ENCODE results near the gene OAS2.
"Not testable (repeated sequence)": the region's sequence is repeated elsewhere in the genome, so short reads cannot be mapped to it uniquely, and the experiment has no call there.

The OAS2 gene

GRCh38 chr12:112987561-112987960 lies 9.2 kb downstream of the OAS2 start:
- DNase-seq = no peak

GRCh38 chr12:112988224-112988623 lies 9.9 kb downstream of the OAS2 start:
- DNase-seq = no peak

- DNase-seq = not testable (repeated sequence)
Measured at GRCh38 chr12:112988823-112989385, 10.6 kb downstream of the OAS2 start.

DNA sequence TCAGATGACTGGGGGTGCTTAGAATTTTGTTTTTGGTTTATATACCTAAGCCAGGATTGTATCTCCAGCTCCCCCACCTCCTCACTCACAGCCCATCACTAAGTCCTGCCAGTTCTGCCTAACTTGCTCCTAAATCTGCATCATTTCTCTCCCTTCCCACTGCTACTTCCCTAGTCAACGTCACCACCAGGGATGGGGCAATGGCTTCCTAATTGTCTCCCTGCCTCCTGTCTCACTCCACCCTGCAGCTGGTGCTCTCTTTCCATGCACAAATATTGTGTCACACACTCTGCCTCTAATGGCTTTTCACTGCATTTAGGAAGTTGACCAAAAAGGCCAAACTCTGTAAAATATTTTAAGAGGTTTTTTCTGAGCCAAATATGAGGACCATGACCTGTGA lies 11.5 kb downstream of the OAS2 start:
- no peak for DNase-seq

DNA sequence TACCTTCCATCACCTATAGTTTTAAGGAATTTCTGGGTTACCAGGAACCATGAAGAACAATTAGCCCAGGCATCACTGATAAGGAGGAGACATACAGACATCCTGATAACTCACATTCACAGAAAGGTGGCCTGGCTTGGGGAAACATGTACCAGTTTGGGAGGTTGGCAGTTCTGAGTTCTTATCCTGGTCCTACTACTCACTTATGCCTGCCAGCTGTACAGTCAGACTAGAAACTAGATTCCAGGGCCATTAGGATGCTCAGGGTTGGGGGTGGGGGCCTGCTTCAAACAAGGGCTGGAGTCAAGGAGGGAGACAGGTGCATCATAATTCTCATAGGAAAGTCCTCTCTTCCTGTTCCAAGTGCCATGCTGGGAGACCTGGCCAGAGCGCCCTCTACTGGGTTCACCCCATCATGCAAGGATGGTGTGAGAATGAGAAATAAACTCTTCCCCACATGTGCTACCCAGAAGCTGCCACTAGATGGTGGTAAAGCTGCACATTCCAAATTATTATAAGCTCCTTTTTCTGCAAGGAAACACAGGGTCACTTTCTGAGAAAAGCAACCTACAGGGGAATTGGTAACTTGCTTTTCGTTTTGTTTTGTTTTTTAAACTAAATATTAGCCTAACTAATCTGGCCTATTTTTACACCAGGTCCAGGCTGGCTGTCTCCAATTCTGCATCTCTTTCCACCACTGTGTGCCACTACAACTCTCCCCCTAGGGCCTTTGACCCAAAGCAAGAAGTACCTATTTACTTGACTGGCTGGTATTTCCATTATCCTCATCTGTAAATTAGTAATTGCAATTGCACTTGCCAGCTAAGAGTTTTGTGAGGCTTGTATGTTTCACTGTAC lies 14.5 kb downstream of the OAS2 start:
- peak; percentile 49 for DNase-seq

GRCh38 chr12:112995008-112995407 lies 16.7 kb downstream of the OAS2 start:
- no peak for DNase-seq

GRCh38 chr12:112996501-112996900 lies 18.2 kb downstream of the OAS2 start:
- DNase-seq = no peak

GRCh38 chr12:112997506-112997905 lies 19.2 kb downstream of the OAS2 start:
- DNase-seq = no peak

DNA sequence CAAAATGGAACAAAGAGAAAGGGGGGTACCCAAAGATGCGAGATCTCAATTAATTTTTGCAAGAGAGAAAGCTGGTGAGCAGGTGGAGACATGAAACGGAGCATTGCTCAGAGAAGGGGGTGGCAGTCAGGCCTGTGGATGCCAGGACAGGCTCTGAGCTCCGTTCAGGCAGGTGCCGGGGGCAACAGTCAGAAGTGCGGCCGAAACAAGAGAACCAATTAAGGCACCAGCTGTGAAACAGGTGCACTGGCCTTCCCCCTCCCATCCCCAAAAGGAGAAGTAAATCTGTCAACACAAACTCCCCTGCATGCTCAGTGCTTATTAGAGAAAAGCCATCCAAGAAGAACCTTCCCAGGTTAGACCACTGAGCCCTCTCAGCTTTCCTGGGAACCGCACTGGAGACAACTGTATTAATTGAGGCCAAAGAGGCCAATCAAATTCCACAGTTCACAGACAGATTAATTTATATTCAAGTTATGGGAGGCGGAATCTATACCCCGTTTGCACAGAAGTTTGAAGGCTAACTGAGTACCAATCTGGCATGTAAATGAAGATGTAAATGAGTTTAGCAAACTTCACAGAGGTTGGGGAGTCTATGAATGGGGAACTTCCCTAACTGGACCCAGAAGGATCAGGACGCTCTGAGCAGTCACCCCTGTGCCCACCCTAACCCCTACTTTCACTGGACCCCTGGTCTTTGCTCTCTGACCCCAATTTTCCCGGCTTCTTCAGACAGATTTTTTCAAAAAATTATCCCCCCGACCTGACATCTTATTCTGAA lies 20.9 kb downstream of the OAS2 start:
- DNase-seq = no peak

GRCh38 chr12:113000433-113000832 lies 22.1 kb downstream of the OAS2 start:
- no peak for DNase-seq

DNA sequence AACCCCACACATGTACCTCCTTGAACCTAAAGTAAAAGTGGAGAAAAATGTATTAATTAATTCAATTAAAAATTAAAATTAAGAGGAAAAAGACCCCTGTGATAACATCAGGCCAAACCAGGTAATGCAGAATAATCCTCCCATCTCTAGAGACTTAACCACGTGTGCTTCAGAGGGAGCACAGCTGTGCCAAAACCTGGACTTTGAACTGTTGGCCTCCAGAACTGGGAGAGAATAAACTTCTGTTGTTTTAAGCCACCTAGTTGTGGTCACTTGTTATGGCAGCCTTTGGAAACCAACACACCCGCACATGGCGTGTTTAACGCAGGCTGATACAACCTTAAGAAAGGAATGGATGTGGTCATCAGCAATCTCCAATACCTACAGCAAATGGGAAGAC lies 23.8 kb downstream of the OAS2 start:
- DNase-seq = no peak

DNA sequence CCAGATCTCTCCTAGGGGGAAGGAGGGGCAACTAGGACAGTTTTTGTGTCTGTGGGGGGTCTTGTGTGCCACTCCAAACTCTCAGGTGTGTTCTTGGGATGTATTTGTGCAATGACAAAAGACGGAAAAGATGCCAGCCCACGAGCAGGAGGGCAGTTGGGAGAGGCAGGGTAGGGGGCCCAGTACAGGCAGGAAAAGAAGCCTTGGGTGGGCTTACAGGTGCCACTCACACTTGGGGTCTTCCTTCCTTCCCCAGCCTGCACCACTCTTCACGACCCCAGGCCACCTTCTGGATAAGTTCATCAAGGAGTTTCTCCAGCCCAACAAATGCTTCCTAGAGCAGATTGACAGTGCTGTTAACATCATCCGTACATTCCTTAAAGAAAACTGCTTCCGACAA lies 24.4 kb downstream of the OAS2 start:
- DNase-seq = no peak

GRCh38 chr12:113003636-113004035 lies 25.3 kb downstream of the OAS2 start:
- no peak for DNase-seq

- DNase-seq = no peak
Measured at GRCh38 chr12:113005762-113006161, 27.4 kb downstream of the OAS2 start.

- DNase-seq = no peak
Measured at GRCh38 chr12:113006206-113006605, 27.9 kb downstream of the OAS2 start.

- no peak for DNase-seq
Measured at GRCh38 chr12:113006641-113007040, 28.3 kb downstream of the OAS2 start.

- DNase-seq = no peak
Measured at GRCh38 chr12:113007166-113007565, 28.8 kb downstream of the OAS2 start.

DNA sequence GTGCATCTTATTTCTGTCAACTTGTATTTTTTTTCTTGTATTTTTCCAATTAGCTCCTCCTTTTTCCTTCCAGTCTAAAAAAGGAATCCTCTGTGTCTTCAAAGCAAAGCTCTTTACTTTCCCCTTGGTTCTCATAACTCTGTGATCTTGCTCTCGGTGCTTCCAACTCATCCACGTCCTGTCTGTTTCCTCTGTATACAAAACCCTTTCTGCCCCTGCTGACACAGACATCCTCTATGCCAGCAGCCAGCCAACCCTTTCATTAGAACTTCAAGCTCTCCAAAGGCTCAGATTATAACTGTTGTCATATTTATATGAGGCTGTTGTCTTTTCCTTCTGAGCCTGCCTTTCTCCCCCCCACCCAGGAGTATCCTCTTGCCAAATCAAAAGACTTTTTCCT lies 32.4 kb downstream of the OAS2 start:
- no peak for DNase-seq

GRCh38 chr12:113014565-113014964 lies 36.2 kb downstream of the OAS2 start:
- DNase-seq = no peak

DNA sequence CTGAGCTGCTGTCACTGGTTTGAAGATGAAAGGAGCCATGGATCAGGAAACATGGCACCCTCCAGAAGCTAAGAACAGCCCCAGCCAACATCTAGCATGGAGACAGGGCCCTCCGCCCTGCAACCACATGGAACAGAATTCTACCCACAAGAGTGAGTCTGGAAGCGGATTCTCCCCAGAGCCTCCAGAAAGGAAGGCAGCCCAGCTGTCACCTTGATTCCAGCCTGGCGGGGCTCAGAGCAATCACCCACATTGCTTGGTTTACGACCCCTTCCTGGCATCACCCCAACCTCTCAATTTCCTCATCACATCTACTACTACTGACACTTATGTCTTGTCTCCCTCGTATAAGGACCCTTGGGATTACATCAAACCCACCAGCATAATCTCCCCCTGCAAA lies 38.5 kb downstream of the OAS2 start:
- no peak for DNase-seq

DNA sequence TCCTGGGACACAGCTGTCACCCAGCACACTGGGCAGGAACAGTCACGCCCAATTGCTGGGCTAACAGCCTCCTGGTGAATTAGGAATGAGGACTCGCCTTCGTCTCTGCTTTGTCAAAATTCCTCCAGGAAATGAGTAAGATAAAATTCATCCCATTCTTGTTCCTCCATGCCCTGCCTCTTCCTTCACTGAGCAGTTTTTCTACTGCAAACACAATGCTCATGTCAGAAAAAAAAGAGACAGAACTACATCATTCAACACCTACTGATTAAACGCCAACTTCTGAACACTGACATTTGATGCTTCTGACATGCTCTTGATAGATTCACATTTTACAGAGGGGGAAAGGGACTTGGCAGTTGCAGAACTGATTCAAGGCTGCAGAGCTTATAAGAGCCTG lies 40.7 kb downstream of the OAS2 start:
- no peak for DNase-seq

GRCh38 chr12:113021500-113021899 lies 43.2 kb downstream of the OAS2 start:
- no peak for DNase-seq

- DNase-seq = no peak
Measured at GRCh38 chr12:113022563-113023297, 44.4 kb downstream of the OAS2 start.
